HG03060 (cell line): ENCODE data around the gene PLD5.
A peak's percentile ranks its signal among the peaks of the same experiment; 100 is the strongest.
"Not testable (repeated sequence)": the region's sequence is repeated elsewhere in the genome, so short reads cannot be mapped to it uniquely, and the experiment has no call there.

Source experiments
- ATAC-seq: cut with Tn5 transposase; IDR thresholded peaks from one replicate; pipeline ENCODE4 v1.9.1; 2021; ENCODE audit warnings: low read depth, moderate number of reproducible peaks; ENCODE audit not compliant: unreplicated experiment

Gene PLD5

DNA sequence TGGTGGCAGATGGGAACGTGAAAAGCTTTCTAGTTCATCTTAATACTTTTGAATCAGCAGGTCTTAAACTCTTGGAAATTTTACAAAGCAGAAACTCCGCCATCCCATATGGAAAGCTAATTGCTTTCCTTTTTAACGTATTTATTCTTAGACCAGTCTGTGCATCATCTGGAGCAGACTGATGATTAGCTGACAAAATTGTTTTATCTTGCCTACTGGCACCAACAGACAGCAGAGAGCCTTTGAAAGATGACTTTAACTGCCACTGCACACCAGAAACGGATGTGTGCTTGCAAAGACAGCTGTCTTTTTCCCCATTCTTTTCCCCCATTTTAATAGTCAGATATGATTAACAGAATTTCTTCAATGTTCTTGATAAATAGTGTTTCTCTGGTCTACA, 97.0 kb downstream of the PLD5 start:
- no peak for ATAC-seq

DNA sequence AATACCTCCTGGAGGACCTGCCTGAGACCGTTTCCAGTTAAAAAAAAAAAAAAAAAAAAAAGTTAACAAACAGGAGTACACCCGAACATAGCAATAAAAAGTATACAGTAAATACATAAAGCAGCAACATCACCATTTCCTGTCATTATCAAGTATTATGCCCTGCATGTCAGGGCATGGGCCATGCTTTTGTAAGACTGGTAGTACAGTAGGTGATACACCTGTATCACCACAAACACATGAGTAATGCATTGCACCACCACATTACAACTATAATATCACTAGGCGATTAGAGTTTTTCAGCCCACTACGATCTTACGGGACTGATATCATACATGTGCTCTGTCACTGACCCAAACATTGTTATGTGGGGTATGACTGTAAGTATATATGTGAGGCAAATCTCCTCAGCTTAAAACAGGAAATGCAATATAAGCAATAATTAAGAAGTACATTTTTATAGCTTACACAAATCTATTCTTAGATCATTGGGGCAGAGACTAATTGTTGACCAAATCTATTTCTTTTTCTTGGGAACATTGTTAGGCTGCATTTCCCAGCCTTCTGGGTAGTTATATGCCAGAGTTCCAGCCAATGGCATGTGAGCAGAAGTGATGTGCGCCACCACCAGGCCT, 98.1 kb downstream of the PLD5 start:
- ATAC-seq = no peak

DNA sequence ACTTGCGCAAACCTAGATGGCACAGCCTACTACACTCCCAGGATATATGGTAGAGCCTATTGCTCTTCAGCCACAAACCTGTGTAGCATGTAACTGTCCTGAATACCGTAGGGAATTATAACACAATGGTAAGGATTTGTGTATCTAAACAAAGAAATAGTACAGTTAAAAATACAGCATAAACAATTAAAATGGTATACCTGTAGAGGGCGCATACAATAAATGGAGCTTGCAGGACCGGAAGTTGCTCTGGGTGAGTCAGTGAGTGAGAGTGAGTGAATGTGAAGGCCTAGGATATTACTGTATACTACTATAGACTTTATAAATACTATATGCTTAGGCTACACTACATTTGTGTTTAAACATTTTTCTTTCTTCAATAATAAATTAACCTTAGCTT, 99.3 kb downstream of the PLD5 start:
- ATAC-seq = no peak

DNA sequence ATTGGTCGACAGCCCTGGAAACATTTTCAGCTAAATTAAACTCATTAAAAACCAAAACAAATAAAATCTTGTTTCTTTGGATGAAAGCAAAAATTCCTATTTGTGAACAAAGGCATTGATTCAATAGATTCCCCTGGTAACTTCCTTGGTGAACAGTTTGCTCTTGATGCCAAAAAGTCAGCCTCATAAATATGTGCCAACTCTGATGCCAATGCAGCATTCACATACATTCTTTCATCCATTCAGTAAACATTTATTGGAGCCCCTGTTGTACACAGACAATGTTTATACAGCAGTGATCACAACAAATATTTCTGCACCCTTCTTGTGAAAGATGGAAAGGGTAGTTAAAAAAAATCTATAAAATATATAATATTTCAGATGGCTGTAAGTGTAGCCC, 107.8 kb downstream of the PLD5 start:
- ATAC-seq = no peak

DNA sequence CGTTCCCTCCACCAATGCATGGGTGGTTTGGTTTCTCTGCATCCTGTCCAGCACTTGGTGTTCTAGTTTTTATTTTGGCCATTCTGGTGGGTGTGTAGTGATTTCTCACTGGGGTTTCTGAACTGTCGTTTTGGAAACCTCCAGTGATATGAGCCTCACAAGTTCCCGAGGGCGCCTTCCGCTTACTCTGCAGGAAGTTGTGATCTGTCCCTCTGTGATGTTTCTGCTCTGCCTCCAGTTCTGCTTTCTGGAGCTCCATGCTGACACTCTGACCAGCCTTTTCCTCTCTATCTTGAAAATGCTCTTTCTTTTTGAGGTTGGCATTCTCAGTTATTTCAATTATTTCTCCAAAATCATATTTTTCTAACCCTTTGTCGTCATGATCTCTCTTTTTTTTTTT, 111.6 kb downstream of the PLD5 start:
- no peak for ATAC-seq

DNA sequence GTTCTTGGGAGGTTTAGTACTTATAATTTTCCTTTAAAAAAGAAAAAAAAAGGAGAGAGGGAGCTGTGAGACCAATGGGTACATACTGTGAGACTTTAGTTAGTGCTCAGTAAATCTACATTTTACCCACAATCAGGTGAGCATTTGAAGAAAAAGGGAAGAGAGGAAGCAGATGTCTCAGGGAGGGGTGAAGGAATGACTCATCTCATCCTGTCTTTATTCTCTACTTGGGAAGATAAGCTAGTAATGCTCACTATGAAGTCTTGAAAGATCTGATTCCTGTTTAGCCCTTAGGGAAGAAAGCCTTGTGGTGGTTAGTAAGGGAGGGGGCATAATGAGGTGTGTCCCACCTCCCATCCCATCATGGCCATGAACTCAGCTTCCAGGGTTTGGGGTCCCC, 112.6 kb downstream of the PLD5 start:
- ATAC-seq = no peak

DNA sequence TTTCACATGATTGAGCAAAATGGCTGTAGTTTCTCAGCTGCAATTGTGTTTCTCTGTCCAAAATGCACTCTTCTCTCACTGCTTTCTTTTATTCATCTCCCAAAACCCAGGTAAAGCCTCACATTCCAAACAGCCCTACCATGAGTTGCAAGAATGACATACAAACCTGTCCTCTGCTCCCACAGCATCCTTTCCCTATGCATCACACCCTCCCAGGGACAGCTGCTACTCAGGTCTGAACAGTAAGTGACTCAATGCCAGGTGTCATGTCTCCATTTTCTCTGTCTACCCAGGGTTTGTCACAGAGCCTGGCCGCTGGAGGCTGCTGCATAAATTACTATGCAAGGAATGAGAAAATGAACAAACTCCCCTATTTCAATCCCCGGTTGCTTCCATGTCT, 118.5 kb downstream of the PLD5 start:
- no peak for ATAC-seq

DNA sequence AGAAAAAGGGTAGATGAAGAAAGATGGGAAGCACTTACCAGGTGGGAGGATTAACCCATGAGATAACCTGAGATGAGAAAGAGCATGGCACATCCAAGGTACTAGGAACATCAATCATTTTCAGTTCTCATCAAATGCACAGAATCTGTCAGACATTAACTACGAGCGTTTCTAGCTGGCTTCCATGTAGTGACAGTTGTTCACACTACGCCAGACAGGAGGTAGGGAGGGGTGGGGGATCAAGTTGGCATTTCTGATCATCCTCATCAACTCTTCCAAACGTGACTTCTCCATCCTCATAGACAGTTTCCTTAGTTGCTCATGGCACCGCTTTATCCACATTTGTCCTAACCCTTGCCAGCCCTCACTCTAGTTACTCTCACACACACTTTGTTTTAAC, 120.2 kb downstream of the PLD5 start:
- ATAC-seq = no peak

DNA sequence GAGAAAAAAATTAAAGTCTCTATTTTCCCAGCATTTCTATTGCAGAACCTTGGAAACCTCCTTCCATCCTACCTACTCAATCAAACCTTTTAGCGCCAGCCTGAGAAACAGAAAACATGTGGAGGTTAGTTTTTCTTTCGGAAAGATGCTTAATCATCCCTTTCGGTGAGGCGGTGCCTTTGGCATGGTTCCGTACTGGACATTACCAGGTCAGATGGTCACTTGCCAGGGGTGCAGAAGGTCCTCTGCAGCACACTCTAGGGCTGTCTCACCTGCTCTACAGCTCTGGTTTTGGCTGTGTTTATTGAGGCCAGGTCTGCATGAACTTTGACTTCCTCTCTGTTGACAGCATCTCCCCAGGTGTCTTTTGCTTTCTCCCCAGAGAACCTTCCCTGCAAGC, 121.5 kb downstream of the PLD5 start:
- no peak for ATAC-seq

DNA sequence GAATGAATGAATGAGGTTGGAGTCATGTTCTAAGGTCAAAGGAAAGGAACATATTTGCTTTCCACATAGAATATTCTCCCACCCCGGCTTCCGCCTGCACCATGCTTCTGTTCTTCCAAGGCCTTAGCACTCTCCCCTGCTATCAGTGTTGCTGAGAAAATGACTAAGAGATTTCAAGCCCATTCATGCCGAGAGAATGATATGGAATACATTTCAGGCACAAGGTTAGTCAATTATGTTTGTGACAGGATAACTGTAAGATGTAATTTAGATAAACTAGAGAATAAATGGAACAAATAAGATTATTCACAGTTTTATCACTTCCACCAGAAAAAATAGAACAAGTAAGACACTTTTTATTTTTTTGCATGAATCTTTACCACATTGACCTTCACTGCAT, 122.6 kb downstream of the PLD5 start:
- ATAC-seq = no peak

DNA sequence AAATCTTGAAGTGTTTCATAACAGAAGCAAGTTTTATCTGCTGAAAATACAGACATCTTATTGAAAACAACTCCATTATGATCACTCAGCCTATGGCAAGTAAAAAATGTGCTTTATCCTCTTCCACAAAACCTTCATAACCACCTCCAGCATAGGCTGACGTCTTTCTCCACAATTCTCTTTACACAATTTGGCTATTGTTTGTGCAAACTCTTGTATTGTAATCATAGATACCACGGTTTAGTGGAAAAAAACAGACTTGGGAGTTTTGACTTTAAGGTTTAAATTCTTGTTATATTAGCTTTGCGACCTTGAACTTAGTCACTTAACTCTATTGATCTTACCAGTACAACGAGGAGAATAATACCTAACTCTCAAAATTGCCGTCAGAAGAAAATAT, 126.1 kb downstream of the PLD5 start:
- no peak for ATAC-seq

DNA sequence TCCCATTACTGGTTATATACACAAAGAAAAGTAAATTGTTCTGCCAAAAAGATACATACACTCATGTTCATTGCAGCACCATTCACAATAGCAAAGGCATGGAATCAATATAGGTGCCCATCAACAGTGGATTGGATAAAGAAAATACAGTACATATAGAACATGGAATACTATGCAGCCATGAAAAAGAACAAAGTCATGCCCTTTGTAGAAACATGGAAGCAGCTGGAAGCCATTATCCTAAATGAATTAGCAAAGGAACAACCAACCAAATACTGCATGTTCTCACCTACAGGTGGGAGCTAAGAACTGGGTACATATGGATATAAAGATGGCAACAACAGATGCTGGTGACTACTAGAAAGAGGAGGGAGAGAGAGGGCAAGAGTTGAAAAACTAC, 132.6 kb downstream of the PLD5 start:
- no peak for ATAC-seq

DNA sequence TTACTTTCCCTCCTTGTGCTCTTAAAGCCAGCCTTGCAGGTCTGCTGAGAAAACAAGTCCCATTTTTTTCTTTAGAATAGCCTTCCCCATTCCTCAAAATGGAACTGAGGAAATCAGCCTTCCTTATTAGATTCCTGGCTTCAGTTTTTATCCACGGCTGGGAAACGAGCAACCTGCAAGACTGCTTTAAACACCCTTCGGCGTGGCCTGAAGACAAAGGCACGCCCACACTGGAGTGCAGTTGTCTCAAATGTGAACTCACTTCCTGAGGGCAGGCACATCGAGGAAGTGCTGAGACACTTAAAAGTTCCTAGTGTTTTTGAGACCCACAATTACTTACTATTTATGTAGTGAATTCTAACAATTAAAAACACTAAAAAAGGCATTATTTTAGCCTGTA, 148.4 kb downstream of the PLD5 start:
- ATAC-seq = not testable (repeated sequence)

DNA sequence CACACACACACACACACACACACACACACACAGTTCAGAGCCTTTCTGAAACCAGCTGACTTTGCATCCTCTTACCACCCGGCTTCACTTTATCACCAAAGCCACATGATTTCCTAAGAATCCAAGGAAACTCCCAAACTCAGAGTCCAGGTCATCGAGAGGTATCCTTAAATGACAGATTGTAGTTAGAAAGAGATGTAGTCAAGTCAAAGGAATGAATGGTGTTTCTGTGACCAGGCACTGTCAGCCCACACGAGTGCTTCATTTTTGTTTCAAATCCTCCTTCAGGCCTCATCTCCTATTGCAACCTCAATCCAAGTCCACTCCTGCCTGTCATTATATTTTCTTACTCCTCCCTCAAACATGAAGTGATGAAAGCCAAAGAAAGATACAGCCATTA, 174.1 kb downstream of the PLD5 start:
- ATAC-seq = not testable (repeated sequence)

DNA sequence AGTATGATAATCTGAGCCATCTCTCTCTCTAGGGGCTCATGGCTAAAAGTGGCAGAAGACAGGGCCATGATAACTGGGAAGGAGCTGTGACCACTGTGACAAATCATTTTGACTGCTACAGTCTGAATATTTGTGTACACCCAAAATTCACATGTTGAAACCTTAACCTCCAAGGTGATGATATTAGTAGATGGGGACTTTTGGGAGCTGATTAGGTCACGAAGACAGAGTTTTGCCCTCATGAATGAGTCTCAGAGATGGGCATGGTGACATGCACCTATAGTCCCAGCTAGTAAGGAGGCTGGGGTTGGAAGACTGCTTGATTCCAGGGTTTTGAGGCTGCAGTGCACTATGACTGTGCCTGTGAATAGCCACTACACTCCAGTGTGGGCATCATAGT, 174.9 kb downstream of the PLD5 start:
- no peak for ATAC-seq

DNA sequence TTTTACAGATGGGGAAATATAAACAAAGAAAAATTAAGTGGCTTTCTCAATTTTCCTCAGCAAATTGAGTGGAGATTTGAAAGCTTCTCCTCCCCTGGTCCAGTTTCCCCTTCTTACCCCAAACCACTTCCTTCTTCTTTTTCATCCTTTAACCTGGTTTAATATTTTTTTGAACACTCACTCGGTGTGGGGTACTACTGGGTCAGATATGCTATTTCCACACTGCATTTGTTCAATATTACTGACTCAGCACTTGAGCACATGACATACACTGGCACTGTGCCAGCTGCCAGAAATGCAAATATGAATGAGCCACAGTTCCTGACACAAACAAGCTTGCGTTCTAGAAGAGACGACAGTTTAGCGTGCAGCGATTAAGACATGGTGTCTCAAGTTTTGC, 193.6 kb downstream of the PLD5 start:
- peak; percentile 66 for ATAC-seq

DNA sequence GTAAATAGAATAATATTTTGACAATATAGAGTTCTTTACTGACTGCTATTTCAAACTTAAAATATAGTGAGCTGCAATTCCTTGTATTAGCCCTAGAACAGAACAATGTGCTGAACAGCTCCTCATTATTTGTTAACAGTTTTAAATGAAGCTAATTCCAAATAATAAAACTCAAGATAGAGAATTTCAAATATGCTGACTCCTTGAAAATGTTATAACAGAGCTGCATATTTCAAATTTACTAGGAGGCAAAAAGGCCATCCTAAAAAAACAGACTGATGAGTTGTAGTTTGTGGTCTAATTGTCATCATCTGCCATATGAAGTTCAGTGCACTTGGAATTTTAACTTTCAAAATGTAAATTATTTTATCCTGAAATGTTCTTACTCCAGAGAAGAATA, 197.1 kb downstream of the PLD5 start:
- ATAC-seq = not testable (repeated sequence)

DNA sequence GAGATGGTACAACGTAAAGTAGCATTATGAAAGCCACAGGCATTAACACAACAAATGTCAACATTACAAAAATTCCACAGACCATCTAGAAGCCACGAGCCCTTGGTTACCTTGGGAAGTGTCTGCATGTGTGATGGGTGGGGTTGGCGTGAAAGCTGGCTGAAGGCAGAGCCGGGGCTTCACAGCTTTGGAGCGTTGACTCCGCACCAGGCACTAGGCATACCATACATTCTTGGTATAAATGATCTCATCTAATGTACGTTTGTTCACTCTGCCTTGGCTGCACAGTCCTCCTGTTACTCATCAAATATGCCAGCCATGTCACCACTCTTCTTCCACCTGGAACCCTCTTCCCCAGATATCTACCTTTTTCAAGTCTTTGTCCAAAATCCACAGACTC, 202.5 kb downstream of the PLD5 start:
- ATAC-seq = not testable (repeated sequence)

DNA sequence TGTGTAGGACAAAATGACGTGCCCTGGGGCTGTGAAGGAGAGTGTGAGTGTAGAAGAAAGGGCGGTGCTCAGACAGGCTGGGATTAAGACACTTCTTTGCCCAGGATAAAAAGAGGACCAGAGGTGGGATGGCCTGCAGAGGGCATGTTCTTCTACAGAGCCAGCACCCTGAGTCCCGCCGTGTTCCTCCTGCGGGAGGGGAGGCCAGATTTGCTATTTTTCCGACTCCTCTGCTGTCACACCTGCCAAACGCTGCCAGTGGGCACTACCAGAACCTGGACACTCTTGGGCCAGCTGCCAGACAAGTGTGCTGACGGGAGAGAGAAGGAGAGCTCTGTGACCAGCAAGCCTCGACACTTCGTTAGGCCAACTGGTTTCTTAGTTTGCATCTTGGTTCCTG, 206.4 kb downstream of the PLD5 start:
- no peak for ATAC-seq

DNA sequence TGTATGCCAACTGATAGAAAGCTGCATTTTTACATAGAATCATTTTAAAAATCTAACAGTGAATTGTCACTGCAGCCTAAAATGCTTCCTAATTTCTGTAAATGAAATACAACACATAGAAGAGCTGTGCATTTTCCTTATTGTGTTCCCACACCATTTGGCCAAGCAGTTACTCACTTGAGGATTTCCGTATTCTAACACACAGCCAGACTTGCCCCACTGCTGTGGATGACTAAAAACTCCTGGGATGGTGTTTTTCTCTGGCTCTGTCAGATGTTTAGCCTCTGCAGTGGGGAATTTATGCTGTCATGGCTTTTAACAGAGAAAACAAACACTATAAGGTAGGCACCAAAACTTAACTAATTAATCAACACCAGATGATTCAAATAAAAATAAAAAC, 209.6 kb downstream of the PLD5 start:
- ATAC-seq = not testable (repeated sequence)

DNA sequence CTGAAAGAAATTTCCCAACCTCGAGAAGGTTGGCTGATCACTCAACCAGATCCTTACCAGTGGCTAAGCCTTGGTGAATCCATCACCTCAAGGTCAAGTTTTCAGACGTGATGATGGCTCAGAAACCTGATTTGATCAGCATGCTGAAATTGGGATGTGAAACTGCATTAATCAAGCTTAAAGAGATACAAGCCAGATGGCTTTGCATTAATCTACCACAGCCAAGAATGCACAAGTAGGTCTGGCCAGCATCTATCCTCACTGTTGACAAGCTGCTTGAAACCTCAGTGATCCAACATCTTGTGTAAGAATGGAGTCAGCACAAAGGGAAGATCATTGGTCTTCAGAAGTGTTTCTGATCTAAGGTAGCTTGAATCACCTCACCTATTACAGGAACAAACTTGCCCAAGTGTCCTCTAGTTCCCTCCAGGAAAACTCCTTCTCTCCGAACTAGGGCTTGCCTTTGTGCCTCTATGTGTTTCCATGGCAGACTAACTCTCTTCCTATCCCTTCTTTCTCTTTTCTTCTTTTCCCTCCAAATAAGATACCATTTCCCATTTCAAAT, 210.3 kb downstream of the PLD5 start:
- ATAC-seq = not testable (repeated sequence)

DNA sequence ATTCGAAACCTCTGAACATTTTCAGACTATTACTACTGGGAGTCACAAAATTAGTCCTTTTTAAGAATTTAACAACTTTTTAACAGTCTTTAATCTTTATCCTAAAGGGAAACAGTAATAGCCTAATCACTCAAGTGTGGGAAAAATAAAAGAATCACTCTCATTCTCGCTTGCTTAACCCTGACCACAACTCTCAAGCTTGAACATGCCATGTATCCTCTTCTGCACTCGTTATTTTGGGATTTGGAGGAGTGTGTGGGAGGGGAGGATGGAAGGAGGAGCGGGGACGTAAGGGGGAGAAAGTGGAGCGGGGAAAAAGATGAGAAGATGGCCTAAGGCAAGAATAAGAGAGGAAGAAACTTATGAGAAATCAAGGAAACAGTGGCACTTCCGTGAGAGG, 215.8 kb downstream of the PLD5 start:
- ATAC-seq = not testable (repeated sequence)

DNA sequence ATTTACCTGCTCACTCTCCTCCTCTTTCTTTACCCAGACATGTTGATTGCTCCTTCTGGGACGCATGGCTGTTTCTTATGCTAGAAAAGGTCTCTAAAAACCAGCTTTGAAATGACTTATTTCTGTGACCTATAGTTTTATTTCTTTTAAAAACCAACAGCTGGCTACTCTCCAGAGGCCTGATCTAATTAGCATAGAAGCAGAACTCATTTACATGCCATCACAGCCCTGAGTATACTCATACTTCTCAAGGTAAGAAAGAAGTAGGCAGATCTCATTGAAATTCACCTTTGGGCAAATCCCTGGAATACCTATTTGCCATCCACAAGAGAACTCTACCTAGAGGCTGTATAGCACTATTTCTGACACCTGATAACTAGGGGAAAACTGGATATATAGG, 230.7 kb downstream of the PLD5 start:
- ATAC-seq = not testable (repeated sequence)
